Measurements from ENCODE around the gene DCAF4L1. TPM values are rescaled to one million over a fixed set of nuclear protein-coding genes. Genes with fewer than 3 reads are reported as not detected.

Gene DCAF4L1
- total and polyA plus RNA-seq, 2 of the 4 experiments (the other 2 are of a cell fraction), result 0.07 to 0.18 TPM

DNA sequence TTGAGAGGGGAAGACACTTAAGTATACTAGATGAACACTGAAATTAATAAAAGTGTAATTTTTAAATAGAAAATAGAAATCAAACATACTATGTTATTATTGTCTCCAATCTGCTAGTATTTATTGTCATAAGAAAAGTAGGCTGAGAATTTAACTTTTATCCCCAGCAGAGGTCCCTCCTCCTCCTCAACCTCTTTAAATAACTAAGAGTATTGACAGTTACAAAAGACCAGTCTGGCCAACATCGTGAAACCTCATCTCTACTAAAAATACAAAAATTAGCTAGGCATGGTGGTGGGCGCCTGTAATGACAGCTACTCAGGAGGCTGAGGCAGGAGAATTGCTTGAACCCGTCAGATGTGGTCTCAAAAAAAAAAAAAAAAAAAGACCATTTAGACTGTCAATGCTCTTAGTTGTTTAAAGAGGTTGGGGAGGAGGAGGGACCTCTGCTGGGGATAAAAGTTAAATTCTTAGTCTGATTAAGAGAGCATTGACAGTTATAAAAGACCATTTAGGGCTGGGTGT is 13.0 kb downstream of the DCAF4L1 start:
- H2BK5ac ChIP-seq (ENCODE audit: low read depth, low read length, poor library complexity, severe bottlenecking), result no peak overlapping the region
- no peak overlapping the region for H3K18ac ChIP-seq (ENCODE audit: low read depth, low read length)
- H3K27ac ChIP-seq (ENCODE audit: insufficient read depth, low read length), result no peak overlapping the region
- H2BK20ac ChIP-seq (ENCODE audit: low read depth, low read length), result no peak overlapping the region
- in situ Hi-C loops (cut with MboI; ENCODE audit: low sequenced_read_pairs) (no loop called here), dilution Hi-C loops (cut with HindIII; ENCODE audit: low sequenced_read_pairs, unreplicated experiment) (no loop called here), intact Hi-C loops (cut with micrococcal nuclease) (no loop called here)
- no peaks in the 10 kb centered on the region for H3K36me3 ChIP-seq (ENCODE audit: control insufficient read depth, insufficient read depth, low read length)
- H3K4me2 ChIP-seq (ENCODE audit: low read depth, low read length), result no peak overlapping the region
- no peaks in the 10 kb centered on the region for H3K27me3 ChIP-seq (ENCODE audit: control insufficient read depth, insufficient read depth, low read length)
- no peak overlapping the region for H2AK9ac ChIP-seq (replicated peaks; ENCODE audit: low read depth, low read length, poor library complexity)
- WGBS, 2 experiments (ENCODE audit: extremely low coverage in 2 of 2, insufficient read length in 1 of 2), result 100% methylated on average over 1 of the region's 3 CpGs; no CpG with 5 or more reads in 1 of the 2 experiments
- H4K91ac ChIP-seq (ENCODE audit: insufficient read depth, low read depth, low read length), result no peak overlapping the region
- H3K14ac ChIP-seq (replicated peaks; ENCODE audit: low read depth, low read length), result no peak overlapping the region
- no peak overlapping the region for H3K4me3 ChIP-seq (ENCODE audit: insufficient read depth, low read depth, low read length)
- H2AFZ ChIP-seq (replicated peaks; ENCODE audit: low read length, poor library complexity), result no peak overlapping the region
- no peak for TF ChIP-seq CHD1 (IDR thresholded peaks at IDR 0.05; ENCODE audit: low read depth, low read length)
- no peak for TF ChIP-seq POLR2A (IDR thresholded peaks at IDR 0.05; ENCODE audit: low read depth, low read length)
- no peak for TF ChIP-seq BHLHE40 (IDR thresholded peaks at IDR 0.05; ENCODE audit: low read depth, low read length)
- no peak for TF ChIP-seq MXI1 (IDR thresholded peaks at IDR 0.05; ENCODE audit: borderline replicate concordance, low read depth, low read length)
- TF ChIP-seq, protein P1, sequence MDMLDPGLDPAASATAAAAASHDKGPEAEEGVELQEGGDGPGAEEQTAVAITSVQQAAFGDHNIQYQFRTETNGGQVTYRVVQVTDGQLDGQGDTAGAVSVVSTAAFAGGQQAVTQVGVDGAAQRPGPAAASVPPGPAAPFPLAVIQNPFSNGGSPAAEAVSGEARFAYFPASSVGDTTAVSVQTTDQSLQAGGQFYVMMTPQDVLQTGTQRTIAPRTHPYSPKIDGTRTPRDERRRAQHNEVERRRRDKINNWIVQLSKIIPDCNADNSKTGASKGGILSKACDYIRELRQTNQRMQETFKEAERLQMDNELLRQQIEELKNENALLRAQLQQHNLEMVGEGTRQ (IDR thresholded peaks at IDR 0.05; ENCODE audit: low read depth, low read length), result no peak
- TF ChIP-seq MAFK (IDR thresholded peaks at IDR 0.05; ENCODE audit: low read depth, low read length), result no peak
- no peak for TF ChIP-seq SMC3 (IDR thresholded peaks at IDR 0.05; ENCODE audit: low read depth, low read length)
- no peak for TF ChIP-seq RCOR1 (IDR thresholded peaks at IDR 0.05; ENCODE audit: insufficient replicate concordance, low read length)
- no peak for TF ChIP-seq RAD21 (IDR thresholded peaks at IDR 0.05; ENCODE audit: low read length)
- no peak for TF ChIP-seq RFX5 (IDR thresholded peaks at IDR 0.05; ENCODE audit: low read depth, low read length)
- TF ChIP-seq, protein P2, sequence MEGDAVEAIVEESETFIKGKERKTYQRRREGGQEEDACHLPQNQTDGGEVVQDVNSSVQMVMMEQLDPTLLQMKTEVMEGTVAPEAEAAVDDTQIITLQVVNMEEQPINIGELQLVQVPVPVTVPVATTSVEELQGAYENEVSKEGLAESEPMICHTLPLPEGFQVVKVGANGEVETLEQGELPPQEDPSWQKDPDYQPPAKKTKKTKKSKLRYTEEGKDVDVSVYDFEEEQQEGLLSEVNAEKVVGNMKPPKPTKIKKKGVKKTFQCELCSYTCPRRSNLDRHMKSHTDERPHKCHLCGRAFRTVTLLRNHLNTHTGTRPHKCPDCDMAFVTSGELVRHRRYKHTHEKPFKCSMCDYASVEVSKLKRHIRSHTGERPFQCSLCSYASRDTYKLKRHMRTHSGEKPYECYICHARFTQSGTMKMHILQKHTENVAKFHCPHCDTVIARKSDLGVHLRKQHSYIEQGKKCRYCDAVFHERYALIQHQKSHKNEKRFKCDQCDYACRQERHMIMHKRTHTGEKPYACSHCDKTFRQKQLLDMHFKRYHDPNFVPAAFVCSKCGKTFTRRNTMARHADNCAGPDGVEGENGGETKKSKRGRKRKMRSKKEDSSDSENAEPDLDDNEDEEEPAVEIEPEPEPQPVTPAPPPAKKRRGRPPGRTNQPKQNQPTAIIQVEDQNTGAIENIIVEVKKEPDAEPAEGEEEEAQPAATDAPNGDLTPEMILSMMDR (conservative IDR thresholded peaks at IDR 0.05; ENCODE audit: low read depth, low read length), result no peak
- no peak for TF ChIP-seq NFE2L2 (IDR thresholded peaks at IDR 0.05; ENCODE audit: low read depth, low read length)
- TF ChIP-seq MAZ (IDR thresholded peaks at IDR 0.05; ENCODE audit: borderline replicate concordance, low read depth, low read length), result no peak
- no peak for TF ChIP-seq FOS (IDR thresholded peaks at IDR 0.05; ENCODE audit: low read depth, low read length)
- TF ChIP-seq CEBPB (IDR thresholded peaks at IDR 0.05; ENCODE audit: low read depth, low read length), result no peak
- TF ChIP-seq, protein P3, sequence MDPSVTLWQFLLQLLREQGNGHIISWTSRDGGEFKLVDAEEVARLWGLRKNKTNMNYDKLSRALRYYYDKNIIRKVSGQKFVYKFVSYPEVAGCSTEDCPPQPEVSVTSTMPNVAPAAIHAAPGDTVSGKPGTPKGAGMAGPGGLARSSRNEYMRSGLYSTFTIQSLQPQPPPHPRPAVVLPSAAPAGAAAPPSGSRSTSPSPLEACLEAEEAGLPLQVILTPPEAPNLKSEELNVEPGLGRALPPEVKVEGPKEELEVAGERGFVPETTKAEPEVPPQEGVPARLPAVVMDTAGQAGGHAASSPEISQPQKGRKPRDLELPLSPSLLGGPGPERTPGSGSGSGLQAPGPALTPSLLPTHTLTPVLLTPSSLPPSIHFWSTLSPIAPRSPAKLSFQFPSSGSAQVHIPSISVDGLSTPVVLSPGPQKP (IDR thresholded peaks at IDR 0.05; ENCODE audit: borderline replicate concordance, low read depth, low read length), result no peak
- no peak overlapping the region for H2BK120ac ChIP-seq (ENCODE audit: low read depth, low read length)
- POLR2A ChIA-PET (ENCODE audit: unreplicated experiment), result no interaction called here
- no peak overlapping the region for H4K5ac ChIP-seq (ENCODE audit: low read depth, low read length)
- no peak overlapping the region for H3K56ac ChIP-seq (ENCODE audit: extremely low read depth, insufficient read depth, low read length)
- peaks cover 30 to 51% of the 10 kb centered on the region in 2 experiments for H3K79me1 ChIP-seq (ENCODE audit: low read depth in 1 of 2, low read length in 2 of 2)
- no peak for DNase-seq
- no peak overlapping the region for H3K4ac ChIP-seq (ENCODE audit: low read depth, low read length)
- CTCF ChIA-PET, result no interaction called here
- H3K9ac ChIP-seq (ENCODE audit: low read depth, low read length), result no peak overlapping the region
- peaks cover 7% of the 10 kb centered on the region for H4K20me1 ChIP-seq (ENCODE audit: insufficient read depth, low read length)
- no TSS peak for BruUV-seq (replicated peaks)
- H4K8ac ChIP-seq (ENCODE audit: low read depth in 2 of 2, low read length in 2 of 2), result no peak overlapping the region
- no peak for ATAC-seq (ENCODE audit: low read depth)
- H3K4me1 ChIP-seq (ENCODE audit: control insufficient read depth, insufficient read depth, low read length), result peaks cover 5% of the 10 kb centered on the region
- no peak overlapping the region for H3K23ac ChIP-seq (ENCODE audit: low read depth, low read length)
- H2BK15ac ChIP-seq (ENCODE audit: low read depth, low read length), result no peak overlapping the region
- H3K9me3 ChIP-seq (ENCODE audit: control insufficient read depth, insufficient read depth, low read length), result no peaks in the 10 kb centered on the region
- peaks cover 5% of the 10 kb centered on the region; the same call in 1 of the 2 replicates for H3K9me1 ChIP-seq (ENCODE audit: insufficient read depth, low read length)
- H2AK5ac ChIP-seq (ENCODE audit: low read depth, low read length), result no peak overlapping the region

Data from IMR-90 (cell line).